ENCODE results near the gene MAFG. TPM values are rescaled to one million over a fixed set of nuclear protein-coding genes. Genes with fewer than 3 reads are reported as not detected.

The MAFG gene
- total and polyA plus RNA-seq, 4 donors: 11.9 to 33.3 (median 23.3) TPM

GRCh38 chr17:81868674-81869220, 58.8 kb downstream of the MAFG start:
- no peak overlapping the region for H3K9ac ChIP-seq (ENCODE audit: insufficient read depth in 1 of 2, low read length in 2 of 2)
- H3K4me1 ChIP-seq (ENCODE audit: control insufficient read depth in 5 of 5, insufficient read depth in 5 of 5, low read length in 5 of 5): peaks cover 0 to 28% (median 11%) of the 10 kb centered on the region in 5 donors
- no peaks in the 10 kb centered on the region for H3K27me3 ChIP-seq (ENCODE audit: control insufficient read depth in 3 of 3, insufficient read depth in 3 of 3, low read length in 2 of 3)
- no peak for TF ChIP-seq CTCF (IDR thresholded peaks at IDR 0.05; ENCODE audit: control extremely low read depth, extremely low read depth)
- peak overlapping the region; percentile 33 to 56 for H3K27ac ChIP-seq (ENCODE audit: low read depth in 1 of 2, low read length in 1 of 2)
- WGBS, 2 donors: 71 to 77% methylated on average over 26 to 30 of the region's 30 CpGs
- no peaks in the 10 kb centered on the region for H3K9me3 ChIP-seq (ENCODE audit: control insufficient read depth in 4 of 4, insufficient read depth in 3 of 4, low read length in 3 of 4)
- H3K4me3 ChIP-seq: no peak overlapping the region
- H3K36me3 ChIP-seq (ENCODE audit: control insufficient read depth in 4 of 4, insufficient read depth in 4 of 4, low read length in 4 of 4): peaks cover 0 to 25% (median 16%) of the 10 kb centered on the region in 4 donors
- DNase-seq (no peak), ATAC-seq (ENCODE audit: insufficient read depth, low FRiP score) (no peak)

Other genes with a start within 250 kb of the MAFG start
- 10 to 100 TPM; 27.4 to 31.8 TPM for gene ARL16, start 243.9 kb downstream of the MAFG start, total RNA-seq
- 10 to 100 TPM; 27.8 to 59.5 TPM for gene ARL16, start 243.9 kb downstream of the MAFG start, polyA plus RNA-seq
- gene HGS, start 243.7 kb downstream of the MAFG start, total RNA-seq: 100 to 1,000 TPM in 1 of 2 donors, 10 to 100 TPM in 1; 51.5 to 128 TPM
- 100 to 1,000 TPM; 100 to 115 TPM for gene HGS, start 243.7 kb downstream of the MAFG start, polyA plus RNA-seq
- 10 to 100 TPM in 1 of 2 donors, 1 to 10 TPM in 1; 6.1 to 74.9 TPM for gene MRPL12, start 224.4 kb downstream of the MAFG start, total RNA-seq
- gene MRPL12, start 224.4 kb downstream of the MAFG start, polyA plus RNA-seq: 100 to 1,000 TPM; 132 to 154 TPM
- 10 to 100 TPM in 1 of 2 donors, 1 to 10 TPM in 1; 4.3 to 21.0 TPM for gene SLC25A10, start 215.5 kb downstream of the MAFG start, total RNA-seq
- 10 to 100 TPM; 13.0 to 21.5 TPM for gene SLC25A10, start 215.5 kb downstream of the MAFG start, polyA plus RNA-seq
- gene GCGR, start 123.6 kb downstream of the MAFG start, total RNA-seq: under 1 TPM in 1 of 2 donors, not detected in 1; 0.11 TPM
- gene GCGR, start 123.6 kb downstream of the MAFG start, polyA plus RNA-seq: under 1 TPM; 0.09 to 0.12 TPM
- 10 to 100 TPM; 47.6 to 96.2 TPM for gene MCRIP1, start 94.4 kb downstream of the MAFG start, total RNA-seq
- 100 to 1,000 TPM; 117 to 188 TPM for gene MCRIP1, start 94.4 kb downstream of the MAFG start, polyA plus RNA-seq
- not detected for gene PPP1R27, start 92.7 kb downstream of the MAFG start, total RNA-seq
- gene PPP1R27, start 92.7 kb downstream of the MAFG start, polyA plus RNA-seq: under 1 TPM in 1 of 2 donors, not detected in 1; 0.13 TPM
- 100 to 1,000 TPM; 356 to 990 TPM for gene P4HB, start 67.2 kb downstream of the MAFG start, total RNA-seq
- 100 to 1,000 TPM; 695 to 862 TPM for gene P4HB, start 67.2 kb downstream of the MAFG start, polyA plus RNA-seq
- 100 to 1,000 TPM; 118 to 558 TPM for gene ARHGDIA, start 56.4 kb downstream of the MAFG start, total RNA-seq
- gene ARHGDIA, start 56.4 kb downstream of the MAFG start, polyA plus RNA-seq: 100 to 1,000 TPM; 327 to 464 TPM
- 10 to 100 TPM; 46.5 to 79.5 TPM for gene ALYREF, start 36.1 kb downstream of the MAFG start, total RNA-seq
- gene ALYREF, start 36.1 kb downstream of the MAFG start, polyA plus RNA-seq: 10 to 100 TPM; 26.1 to 65.8 TPM
- 100 to 1,000 TPM in 1 of 2 donors, 10 to 100 TPM in 1; 36.0 to 132 TPM for gene ANAPC11, start 36.0 kb downstream of the MAFG start, total RNA-seq
- 100 to 1,000 TPM; 236 to 293 TPM for gene ANAPC11, start 36.0 kb downstream of the MAFG start, polyA plus RNA-seq
- under 1 TPM; 0.48 to 0.55 TPM for gene NPB, start 25.5 kb downstream of the MAFG start, total RNA-seq
- under 1 TPM; 0.41 to 0.44 TPM for gene NPB, start 25.5 kb downstream of the MAFG start, polyA plus RNA-seq
- 10 to 100 TPM; 23.0 to 81.3 TPM for gene PCYT2, start 16.3 kb downstream of the MAFG start, total RNA-seq
- gene PCYT2, start 16.3 kb downstream of the MAFG start, polyA plus RNA-seq: 10 to 100 TPM; 53.8 to 91.6 TPM
- 10 to 100 TPM; 14.7 to 43.4 TPM for gene SIRT7, start 9.6 kb downstream of the MAFG start, total RNA-seq
- gene SIRT7, start 9.6 kb downstream of the MAFG start, polyA plus RNA-seq: 10 to 100 TPM; 30.5 to 35.3 TPM
- gene PYCR1, start 9.6 kb upstream of the MAFG start, total RNA-seq: 10 to 100 TPM; 17.5 to 73.0 TPM
- 10 to 100 TPM; 21.4 to 66.0 TPM for gene PYCR1, start 9.6 kb upstream of the MAFG start, polyA plus RNA-seq
- not detected for gene MYADML2, start 19.5 kb upstream of the MAFG start, total RNA-seq
- gene MYADML2, start 19.5 kb upstream of the MAFG start, polyA plus RNA-seq: not detected
- 1 to 10 TPM; 2.3 to 7.6 TPM for gene NOTUM, start 33.5 kb upstream of the MAFG start, total RNA-seq
- gene NOTUM, start 33.5 kb upstream of the MAFG start, polyA plus RNA-seq: 1 to 10 TPM in 1 of 2 donors, under 1 TPM in 1; 0.71 to 2.0 TPM
- 10 to 100 TPM; 22.9 to 55.3 TPM for gene ASPSCR1, start 49.9 kb upstream of the MAFG start, total RNA-seq
- 10 to 100 TPM; 29.5 to 68.6 TPM for gene ASPSCR1, start 49.9 kb upstream of the MAFG start, polyA plus RNA-seq
- gene CENPX, start 95.1 kb upstream of the MAFG start, total RNA-seq: 10 to 100 TPM; 21.5 to 86.9 TPM
- 100 to 1,000 TPM; 116 to 121 TPM for gene CENPX, start 95.1 kb upstream of the MAFG start, polyA plus RNA-seq
- gene LRRC45, start 95.6 kb upstream of the MAFG start, total RNA-seq: 10 to 100 TPM; 13.3 to 26.6 TPM
- 10 to 100 TPM; 12.1 to 19.7 TPM for gene LRRC45, start 95.6 kb upstream of the MAFG start, polyA plus RNA-seq
- 1 to 10 TPM; 8.2 to 8.3 TPM for gene RAC3, start 103.9 kb upstream of the MAFG start, total RNA-seq
- gene RAC3, start 103.9 kb upstream of the MAFG start, polyA plus RNA-seq: 1 to 10 TPM; 6.0 to 8.0 TPM
- 100 to 1,000 TPM in 1 of 2 donors, 10 to 100 TPM in 1; 41.6 to 218 TPM for gene DCXR, start 110.0 kb upstream of the MAFG start, total RNA-seq
- gene DCXR, start 110.0 kb upstream of the MAFG start, polyA plus RNA-seq: 100 to 1,000 TPM; 193 to 246 TPM
- 10 to 100 TPM; 34.7 to 37.5 TPM for gene RFNG, start 124.1 kb upstream of the MAFG start, total RNA-seq
- 10 to 100 TPM; 29.1 to 38.2 TPM for gene RFNG, start 124.1 kb upstream of the MAFG start, polyA plus RNA-seq
- gene GPS1, start 124.2 kb upstream of the MAFG start, total RNA-seq: 100 to 1,000 TPM in 1 of 2 donors, 10 to 100 TPM in 1; 71.0 to 102 TPM
- gene GPS1, start 124.2 kb upstream of the MAFG start, polyA plus RNA-seq: 10 to 100 TPM; 79.0 to 99.8 TPM
- 100 to 1,000 TPM in 1 of 2 donors, 10 to 100 TPM in 1; 40.0 to 117 TPM for gene DUS1L, start 138.1 kb upstream of the MAFG start, total RNA-seq
- gene DUS1L, start 138.1 kb upstream of the MAFG start, polyA plus RNA-seq: 100 to 1,000 TPM in 1 of 2 donors, 10 to 100 TPM in 1; 82.8 to 179 TPM
- gene FASN, start 170.5 kb upstream of the MAFG start, total RNA-seq: 100 to 1,000 TPM in 1 of 2 donors, 10 to 100 TPM in 1; 46.2 to 604 TPM
- 100 to 1,000 TPM; 166 to 258 TPM for gene FASN, start 170.5 kb upstream of the MAFG start, polyA plus RNA-seq